HG03354 (cell line): Measurements from ENCODE around the gene METTL17.
"Not testable (repeated sequence)": the region's sequence is repeated elsewhere in the genome, so short reads cannot be mapped to it uniquely, and the experiment has no call there.

Source experiments
- ATAC-seq: cut with Tn5 transposase; IDR thresholded peaks from one replicate; pipeline ENCODE4 v1.9.1; 2021; ENCODE audit warnings: mild to moderate bottlenecking; ENCODE audit not compliant: unreplicated experiment, poor library complexity, severe bottlenecking

METTL17 gene

DNA sequence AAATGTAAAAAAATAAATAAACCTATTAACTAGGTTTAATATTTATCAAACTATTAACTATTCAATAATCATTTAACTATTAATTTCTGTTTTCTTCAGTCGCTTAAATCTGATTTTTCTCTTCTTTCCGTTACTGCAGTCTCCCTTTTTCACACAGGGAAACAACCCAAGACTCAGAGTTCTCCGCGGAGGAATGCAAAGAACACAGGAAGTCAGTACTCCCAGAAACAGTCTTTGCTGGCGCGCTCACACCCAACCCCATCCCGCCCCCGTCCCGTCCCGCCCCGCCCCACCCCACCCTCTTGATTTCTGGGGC is 351 bp upstream of the METTL17 start:
- no peak for ATAC-seq

DNA sequence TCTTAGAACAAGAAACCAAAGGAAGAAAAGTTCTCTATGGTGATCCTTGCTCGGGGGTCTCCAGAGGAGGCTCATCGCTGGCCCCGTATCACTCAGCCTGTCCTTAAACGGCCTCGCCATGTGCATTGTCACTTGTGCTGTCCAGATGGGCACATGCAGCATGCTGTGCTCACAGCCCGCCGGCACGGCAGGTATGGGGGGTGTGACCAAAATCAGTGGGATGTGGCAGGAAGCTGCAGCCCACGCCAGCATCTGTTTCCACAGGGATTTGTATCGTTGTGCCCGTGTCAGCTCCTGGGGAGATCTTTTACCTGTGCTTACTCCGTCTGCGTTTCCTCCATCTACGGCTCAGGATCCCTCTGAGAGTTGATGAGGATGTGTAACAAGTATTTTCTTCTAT is 6.7 kb downstream of the METTL17 start:
- no peak for ATAC-seq

DNA sequence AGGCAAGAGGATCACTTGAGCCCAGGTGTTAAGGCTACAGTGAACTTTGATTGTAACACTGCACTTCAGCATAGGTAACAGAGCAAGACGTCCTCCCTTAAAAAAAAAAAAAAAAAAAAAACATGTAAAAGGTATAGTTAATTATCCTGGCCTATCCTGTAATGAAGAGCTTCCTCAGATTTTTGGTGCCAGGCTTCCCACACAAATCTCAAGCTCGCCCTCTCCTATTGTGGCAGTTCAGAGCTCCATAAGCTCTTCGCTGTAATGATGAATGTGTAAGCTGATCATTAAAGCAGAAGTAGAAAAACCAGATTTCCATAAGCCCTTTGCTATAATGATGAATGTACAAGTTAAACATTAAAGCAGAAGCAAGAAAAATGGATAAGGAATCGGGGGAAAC is 7.3 kb downstream of the METTL17 start:
- no peak for ATAC-seq

GRCh38 chr14:20997564-20997963 is 7.8 kb downstream of the METTL17 start:
- ATAC-seq, result no peak

DNA sequence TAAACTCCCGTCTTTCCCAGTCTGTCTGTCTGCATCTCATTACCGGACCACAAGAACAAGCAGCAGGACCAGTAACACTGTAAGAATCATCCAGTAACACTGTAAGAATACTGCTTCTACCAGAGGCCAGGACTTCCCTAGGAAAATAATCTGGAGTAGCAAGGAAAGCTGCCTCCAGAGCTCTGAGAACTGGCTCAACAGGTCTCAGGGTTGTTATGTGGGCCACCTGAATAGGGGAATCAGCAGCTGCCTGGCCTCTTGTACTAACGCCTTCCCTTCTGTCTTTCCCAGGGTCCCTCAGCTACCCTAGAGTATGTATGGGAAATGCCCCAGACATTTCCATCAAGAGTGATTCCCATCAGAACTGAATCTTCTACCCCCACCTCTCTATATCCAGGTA is 8.4 kb downstream of the METTL17 start:
- ATAC-seq, result no peak

DNA sequence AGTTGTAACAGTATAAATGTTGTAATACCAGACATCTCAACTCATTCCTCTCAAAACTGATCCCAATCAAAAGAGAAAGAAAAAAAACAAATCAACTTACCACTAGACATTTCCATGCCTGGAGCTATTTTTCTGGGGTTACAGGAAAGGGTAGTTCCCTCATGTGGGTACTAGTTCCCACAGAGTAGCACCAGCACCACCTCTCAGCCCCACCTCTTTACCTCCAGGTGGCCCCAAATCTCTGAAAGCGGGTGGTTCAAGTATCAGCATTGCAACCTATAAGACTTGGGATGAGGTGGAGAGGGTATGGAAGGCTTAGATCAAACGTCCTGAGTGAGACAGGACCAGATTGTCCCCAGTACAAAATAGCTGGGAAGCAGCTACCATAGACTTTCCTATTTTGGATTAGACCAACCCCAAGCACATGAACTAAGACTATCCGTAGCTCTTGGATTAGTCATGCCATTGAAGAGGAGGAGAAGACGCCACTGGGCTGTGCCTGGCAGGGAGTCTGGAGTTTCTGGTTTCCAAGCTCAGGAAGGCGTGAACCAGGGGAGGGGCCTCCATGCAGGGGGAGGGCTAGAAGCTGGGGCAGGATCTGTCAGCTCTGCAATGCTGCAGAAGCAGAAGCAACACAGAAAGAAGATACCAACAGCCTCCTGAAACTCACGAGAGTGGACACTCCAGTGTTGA is 9.0 kb downstream of the METTL17 start, which contains the start of gene SLC39A2:
TSS of gene SLC39A2 (plus strand) at position 620 of the 693 bp plus-strand sequence. CDS start 154 bp downstream, outside the sequence.
- ATAC-seq, result no peak

GRCh38 chr14:20999591-20999990 is 9.8 kb downstream of the METTL17 start:
- no peak for ATAC-seq

DNA sequence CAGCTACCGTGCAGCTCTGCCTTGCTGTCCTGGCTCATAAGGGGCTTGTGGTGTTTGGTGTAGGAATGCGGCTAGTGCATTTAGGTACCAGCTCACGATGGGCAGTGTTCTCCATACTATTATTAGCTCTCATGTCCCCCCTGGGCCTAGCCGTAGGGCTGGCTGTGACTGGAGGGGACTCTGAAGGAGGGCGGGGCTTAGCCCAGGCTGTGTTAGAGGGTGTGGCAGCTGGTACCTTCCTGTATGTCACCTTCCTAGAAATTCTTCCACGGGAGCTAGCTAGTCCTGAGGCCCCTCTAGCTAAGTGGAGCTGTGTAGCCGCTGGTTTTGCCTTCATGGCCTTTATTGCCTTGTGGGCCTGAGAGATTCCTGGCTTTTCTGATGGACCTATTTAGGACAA is 11.4 kb downstream of the METTL17 start:
- no peak for ATAC-seq

DNA sequence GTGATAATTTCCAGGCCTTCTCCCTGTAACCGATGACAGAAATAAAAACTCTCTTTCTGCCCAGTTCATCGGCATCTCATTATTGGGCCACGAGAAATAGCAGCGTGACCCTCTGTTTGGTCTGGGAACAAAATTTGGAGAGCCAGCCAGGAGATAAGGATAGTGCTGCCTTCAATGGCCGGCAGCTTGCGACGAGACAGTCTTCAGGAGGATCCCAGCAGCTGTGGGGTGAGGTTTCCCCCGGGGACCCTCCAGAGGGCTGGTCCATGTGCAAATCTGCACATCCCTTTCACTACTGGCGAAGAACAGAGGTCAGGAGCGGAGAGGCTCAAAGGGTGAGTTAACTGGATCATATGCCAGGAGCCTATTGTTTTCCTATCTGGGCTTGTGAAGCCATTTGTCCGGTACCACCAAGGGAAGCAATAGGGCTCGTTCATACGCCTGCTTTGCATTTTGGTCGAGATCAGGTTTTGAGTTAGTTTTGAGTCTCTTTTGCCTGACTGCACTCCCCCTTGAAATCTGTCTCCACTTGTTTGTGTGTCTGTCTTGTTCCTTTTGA is 14.1 kb downstream of the METTL17 start:
- ATAC-seq, result no peak

GRCh38 chr14:21009721-21010120 is 19.9 kb downstream of the METTL17 start:
- ATAC-seq, result not testable (repeated sequence)

GRCh38 chr14:21011136-21011535 is 21.4 kb downstream of the METTL17 start:
- no peak for ATAC-seq

GRCh38 chr14:21014761-21015190 is 25.0 kb downstream of the METTL17 start:
- ATAC-seq, result peak; percentile 76

GRCh38 chr14:21015312-21015711 is 25.5 kb downstream of the METTL17 start:
- no peak for ATAC-seq

DNA sequence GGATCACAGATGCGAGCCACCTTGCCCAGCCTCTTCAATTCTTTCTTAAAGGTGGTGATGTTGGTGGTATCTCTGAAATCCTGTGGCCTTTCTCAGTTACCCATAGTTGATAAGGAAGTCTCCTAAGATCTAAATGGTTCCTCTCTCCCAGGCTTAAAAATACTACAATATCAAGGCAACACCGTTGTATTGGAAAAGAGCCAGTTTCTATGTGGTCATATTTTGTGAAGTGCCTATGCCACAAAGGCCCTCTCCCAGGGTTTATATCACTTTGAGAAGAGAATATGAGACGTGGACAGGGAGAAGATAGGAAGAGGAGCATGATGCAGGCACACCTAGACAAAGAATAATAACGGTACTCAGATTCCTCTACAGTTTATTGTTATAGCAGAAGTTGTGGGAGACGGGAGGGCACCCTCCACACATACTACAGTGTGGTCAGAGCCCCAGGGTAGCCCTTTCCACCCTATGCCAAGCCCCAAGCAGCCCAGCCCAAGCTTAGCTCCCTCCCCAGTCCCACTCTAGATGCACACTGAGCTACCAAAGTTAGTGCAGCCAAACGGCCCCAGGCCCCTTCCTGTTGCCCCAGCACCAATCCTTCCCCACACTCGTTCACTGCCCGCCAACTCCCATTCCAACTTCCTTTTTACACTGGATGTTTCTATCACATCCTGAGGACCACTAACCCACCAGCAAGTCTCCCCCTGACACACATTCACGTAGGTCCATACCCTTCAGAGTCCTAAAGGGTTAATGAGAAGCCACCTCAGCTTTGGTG is 26.8 kb downstream of the METTL17 start:
- ATAC-seq, result no peak

DNA sequence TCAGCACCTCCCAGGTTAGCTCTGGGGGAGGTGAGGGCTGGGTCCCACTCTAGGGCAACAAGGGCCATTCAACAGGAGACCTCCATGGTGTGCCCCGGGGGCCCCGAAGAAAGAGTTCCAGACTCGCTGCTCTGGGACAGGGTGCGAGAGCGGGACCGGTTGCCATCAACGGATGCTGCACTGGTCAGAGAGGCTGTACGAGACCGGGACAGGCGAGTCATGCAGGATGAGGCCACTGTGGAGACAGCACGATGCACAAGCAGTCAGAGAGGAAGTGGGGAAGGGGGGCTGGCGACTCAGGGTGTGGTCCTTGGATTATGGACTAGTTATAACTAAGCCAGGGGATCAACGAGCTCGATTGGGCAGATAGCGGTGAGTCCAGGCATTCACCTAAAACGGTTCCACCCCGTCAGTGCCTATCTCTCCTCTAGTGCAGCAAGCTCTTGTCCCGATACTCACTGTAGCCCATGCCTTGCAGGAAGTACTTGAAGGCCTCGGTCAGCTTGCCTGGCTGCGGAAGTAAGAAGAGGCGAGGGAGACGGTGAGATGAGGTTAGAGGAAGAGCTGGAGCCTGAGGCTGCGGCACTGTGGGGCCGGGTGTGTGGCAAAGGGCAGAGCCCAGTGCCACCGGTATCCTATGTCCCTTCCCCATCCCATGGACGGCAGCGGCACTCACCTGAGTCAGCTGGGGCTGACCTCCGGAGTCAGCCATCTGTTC is 27.9 kb downstream of the METTL17 start:
- no peak for ATAC-seq

DNA sequence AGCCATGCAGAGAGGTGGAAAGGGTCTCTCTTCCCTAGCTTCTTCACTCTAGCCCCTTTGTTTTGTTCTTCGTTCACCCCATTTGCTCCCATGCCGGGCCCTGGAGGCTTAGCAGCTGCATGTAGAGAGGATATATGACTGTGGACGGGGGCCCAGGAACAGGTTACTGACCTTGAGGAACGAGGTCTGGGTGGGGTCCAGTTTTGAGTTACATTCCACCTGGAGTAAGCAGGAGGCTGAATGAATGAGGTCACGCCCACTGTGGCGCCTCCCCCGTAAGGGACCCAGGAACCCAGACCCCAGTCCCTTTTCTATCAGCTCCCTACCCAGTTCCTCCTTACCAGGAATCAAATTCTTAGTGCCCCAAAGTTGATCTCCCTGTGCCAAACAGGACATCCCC is 28.5 kb downstream of the METTL17 start:
- no peak for ATAC-seq

GRCh38 chr14:21018781-21019180 is 29.0 kb downstream of the METTL17 start:
- no peak for ATAC-seq

DNA sequence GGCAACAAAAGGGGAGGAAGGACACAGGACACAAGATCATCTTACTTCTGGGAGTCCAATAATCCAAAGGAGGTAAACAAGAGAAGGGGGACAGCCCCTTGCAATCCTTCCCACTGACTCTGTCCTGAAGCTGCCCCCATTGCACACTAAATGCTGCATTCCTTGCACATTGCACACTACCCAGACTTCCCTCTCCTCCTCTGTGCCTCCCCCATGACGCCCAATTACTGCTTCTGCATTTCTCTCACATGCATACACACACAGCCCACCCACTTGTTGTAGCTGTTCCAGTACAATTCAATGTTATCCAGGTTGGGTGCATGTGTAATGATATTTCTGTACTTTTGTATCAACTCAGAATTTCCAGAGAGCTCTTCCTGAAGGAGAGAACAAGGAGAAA is 29.6 kb downstream of the METTL17 start:
- ATAC-seq, result no peak

DNA sequence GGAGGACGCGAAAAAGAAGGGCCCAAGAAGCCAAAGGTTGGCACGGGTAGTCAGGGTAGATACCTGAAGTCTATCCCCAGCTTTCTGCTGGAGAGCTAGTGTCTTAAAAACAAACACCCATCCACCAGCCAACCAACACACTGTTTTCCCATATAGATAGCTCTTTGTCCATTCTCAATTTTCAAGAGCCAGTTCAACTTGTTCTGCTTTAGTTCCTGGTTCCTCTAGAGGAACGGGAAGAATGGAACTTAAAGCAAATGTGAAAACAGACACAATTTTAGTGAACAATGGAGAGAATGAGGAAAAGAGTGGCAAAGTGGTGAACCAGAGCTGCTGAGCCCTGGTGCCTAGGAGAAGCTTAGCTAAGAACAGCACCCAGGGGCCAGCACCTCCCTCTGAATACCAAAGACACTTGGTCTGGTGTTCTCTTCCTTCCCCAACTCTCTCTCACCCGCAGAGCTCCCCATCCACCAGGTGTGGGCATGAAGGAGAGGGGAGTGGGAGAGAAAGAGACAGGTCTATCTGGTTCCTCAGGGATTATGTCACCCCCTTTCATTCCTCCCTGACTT is 31.3 kb downstream of the METTL17 start:
- no peak for ATAC-seq

- ATAC-seq, result no peak
Measured at GRCh38 chr14:21022686-21023085, 32.9 kb downstream of the METTL17 start.
